HG03342 (cell line): ENCODE measurements around the gene ELMO3.

Experiments
- ATAC-seq: cut with Tn5 transposase; IDR thresholded peaks from one replicate; pipeline ENCODE4 v1.9.1; 2021; ENCODE audit warnings: mild to moderate bottlenecking, moderate library complexity; ENCODE audit not compliant: unreplicated experiment

ELMO3 gene

GRCh38 chr16:67252609-67253497, 53.9 kb downstream of the ELMO3 start:
- no peak for ATAC-seq
